ENCODE results near the gene WDR91.
"Not testable (repeated sequence)": the region's sequence is repeated elsewhere in the genome, so short reads cannot be mapped to it uniquely, and the experiment has no call there.

Gene WDR91

DNA sequence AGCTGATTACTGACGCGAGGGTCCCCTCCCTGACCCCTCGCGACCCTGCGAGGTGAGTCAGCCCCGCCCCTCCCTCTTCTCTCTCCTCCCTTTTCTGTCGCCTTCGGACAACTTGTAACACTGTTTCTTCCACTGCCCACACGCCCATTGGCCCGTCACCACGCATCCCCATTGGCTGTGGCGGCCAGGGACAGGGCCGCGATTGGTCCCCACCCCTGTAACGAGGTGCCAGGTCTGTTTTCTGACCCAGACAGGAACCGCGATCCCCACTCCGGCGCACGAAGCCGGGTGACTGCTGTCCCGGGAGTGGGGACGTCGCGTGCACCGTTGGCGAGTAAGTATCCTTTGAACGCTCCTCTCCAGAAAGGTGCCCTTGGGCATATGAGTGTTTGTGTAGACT is 22.2 kb upstream of the WDR91 start, which contains the start of gene STRA8:
STRA8 (plus strand) TSS at position 269 of the 400 bp plus-strand sequence. CDS start 6,687 bp downstream, outside the sequence.
- DNase-seq (ENCODE audit: low read depth), result no peak

DNA sequence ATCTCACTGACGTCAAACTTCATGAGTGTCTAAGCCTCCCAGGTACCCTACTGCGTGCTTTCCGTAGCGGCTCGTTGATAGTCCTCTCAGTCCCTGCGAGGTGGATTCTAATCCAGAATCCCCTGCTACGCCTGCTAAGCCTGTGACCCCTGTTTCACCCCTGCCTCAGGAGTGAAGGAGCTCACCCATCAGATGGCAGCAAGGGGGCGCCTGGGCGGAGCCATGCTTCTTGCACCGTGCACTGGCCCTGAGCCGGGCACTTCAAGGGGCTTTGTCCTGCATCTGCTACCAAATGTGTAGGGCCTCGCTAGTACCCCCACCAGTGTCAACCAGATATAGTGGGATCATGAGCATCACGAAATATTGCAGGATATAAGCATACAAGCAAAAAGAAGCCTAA is 21.4 kb upstream of the WDR91 start:
- no peak for DNase-seq (ENCODE audit: low read depth)

DNA sequence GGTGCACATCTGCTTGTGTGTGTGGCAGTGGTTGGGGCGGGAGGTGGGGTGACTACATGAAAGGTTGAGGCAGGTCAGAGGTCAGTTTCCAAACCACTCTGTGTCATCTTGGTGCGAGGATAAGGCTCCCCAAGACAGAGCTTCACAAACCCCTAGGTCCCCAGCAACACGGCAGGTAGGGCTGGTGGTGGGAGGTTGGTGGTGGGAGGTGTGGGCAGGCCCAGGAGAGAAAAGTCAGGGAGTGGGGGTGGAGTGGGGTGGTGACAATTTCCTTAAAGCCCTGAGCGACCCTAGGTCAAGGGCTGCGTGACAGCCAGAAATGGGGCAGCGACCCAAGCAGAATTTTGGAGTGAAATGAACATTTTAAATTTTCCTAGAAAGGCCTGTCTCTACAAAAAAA is 20.8 kb upstream of the WDR91 start:
- DNase-seq (ENCODE audit: low read depth), result no peak

DNA sequence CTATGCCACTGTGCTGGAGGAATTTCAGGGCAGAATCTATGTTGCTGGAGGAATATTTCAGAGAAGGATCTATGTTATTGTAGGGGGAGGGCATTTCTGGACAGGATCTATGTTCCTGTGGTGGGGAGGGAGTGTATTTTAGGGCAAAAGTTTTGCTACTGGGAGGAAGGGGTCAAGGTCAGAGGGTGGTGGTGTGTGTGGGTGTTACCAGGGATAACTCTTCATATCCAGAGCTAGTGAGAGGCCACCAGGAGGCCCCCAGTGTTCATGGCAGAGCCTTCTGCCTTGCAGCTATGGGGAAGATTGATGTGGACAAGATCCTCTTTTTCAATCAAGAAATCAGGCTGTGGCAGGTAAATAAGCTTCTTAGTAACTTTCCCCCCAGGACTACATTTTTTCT is 20.4 kb upstream of the WDR91 start:
- DNase-seq (ENCODE audit: low read depth), result no peak

DNA sequence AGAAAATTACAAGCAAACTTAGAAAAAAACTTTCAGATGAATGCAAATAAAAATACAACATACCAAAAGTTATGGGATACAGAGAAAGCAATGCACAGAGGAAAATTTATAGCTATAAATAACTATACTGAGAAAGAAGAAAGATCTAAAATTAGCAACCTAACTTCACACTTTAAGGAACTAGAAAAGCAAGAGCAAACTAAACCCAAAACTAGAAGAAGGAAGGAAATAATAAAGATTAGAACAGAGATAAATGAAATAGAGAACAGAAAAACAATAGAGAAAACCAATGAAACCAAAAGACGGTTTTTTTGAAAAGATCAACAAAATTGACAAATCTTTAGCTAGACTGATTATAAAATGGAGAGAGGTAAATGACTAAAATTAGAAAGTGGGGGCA is 12.7 kb upstream of the WDR91 start:
- DNase-seq (ENCODE audit: low read depth), result no peak

DNA sequence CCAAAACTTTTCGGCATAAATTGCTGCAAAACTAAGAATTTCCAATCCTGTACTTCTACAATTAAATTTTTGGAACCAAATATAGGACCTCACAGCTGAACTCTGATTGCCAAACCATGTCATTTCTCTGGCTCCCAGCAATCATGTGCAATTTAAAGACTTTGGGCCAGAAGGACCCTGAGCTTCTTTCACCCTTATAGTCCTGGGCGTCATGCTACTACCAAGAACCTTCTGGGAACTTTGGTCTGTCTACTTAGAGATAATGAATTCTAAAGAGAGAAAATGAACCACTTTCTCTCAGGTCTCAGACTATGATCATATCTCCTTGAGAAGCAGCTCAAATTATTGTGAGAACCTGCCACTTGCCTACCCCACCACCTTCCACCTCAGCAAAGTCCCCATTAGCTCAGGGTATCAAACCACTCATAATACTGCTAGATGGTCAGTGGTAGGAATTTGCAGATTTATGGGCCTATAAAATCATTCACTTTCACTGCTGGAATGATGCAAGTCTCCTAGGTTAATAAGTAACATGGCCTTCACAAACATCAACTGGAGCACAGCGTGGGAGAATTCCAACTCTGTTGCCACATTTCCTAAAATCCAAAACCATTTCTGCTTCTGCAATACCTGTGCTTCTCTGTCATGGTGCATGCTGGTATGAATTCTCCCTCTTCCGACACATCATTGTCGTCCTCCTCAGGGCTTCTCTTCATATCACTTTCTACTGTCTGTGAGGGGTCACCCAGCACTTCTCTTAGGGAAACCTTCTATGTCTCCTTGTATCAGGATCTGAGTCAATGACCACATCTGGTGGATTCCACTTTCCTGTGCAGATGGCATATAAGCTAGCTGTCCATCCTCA is 6.6 kb upstream of the WDR91 start:
- DNase-seq (ENCODE audit: low read depth), result no peak

DNA sequence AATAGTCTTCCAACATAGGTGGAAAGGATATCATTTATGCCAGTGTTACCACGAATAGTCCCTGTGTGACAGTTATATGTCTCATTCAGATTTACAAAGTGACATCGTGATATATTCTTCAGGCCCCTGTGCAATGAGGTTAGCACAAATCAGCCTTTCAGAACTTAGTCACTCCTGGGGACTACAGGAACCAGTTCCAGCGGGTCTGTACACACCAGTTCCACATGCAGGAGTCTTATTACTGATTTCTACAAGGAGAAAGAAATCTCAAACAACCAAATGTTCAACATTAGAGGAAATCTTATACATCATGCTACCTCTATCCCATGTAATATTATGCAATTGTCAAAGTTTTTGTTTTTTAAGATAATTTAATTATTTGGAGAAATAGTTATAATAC is 4.4 kb upstream of the WDR91 start:
- no peak for DNase-seq (ENCODE audit: low read depth)

DNA sequence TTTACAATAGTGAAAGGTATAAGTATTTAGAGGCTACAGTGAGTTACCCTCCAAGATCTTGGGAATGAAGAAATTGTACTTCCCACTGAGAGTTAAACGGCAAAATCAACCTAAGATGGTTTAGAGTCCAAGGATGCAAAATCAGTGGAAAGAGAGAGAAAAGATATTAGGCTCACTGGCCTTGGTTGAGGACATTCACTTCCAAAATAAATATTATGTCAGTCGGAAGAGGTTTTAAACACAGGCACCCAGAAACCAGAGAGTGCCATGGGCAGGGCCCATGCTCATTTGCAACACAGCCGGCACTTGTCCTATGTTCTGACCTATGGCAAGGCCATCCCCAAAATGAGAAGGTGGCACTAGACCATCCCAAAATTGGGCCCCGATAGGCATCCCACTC is 3.9 kb upstream of the WDR91 start:
- DNase-seq (ENCODE audit: low read depth), result no peak

DNA sequence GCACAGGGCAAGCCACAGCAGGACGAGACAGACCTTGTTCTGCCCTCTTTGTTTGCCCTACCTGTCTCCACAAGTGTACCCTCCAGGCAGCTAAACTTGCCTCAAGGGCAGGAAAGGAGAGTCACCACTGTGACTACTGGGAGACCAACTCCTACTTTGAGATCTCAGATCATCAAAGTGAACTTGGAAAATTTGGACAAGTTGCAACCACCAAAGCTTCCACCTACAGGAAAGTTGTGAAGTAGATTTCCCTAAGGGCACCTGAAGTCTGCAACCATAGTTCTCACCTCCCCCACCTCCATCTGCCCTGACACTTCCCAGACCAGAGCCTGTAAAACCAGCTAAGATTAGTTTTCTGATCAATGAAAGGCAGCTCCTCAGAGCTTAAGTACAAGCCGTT is 2.5 kb upstream of the WDR91 start:
- no peak for DNase-seq (ENCODE audit: low read depth)

DNA sequence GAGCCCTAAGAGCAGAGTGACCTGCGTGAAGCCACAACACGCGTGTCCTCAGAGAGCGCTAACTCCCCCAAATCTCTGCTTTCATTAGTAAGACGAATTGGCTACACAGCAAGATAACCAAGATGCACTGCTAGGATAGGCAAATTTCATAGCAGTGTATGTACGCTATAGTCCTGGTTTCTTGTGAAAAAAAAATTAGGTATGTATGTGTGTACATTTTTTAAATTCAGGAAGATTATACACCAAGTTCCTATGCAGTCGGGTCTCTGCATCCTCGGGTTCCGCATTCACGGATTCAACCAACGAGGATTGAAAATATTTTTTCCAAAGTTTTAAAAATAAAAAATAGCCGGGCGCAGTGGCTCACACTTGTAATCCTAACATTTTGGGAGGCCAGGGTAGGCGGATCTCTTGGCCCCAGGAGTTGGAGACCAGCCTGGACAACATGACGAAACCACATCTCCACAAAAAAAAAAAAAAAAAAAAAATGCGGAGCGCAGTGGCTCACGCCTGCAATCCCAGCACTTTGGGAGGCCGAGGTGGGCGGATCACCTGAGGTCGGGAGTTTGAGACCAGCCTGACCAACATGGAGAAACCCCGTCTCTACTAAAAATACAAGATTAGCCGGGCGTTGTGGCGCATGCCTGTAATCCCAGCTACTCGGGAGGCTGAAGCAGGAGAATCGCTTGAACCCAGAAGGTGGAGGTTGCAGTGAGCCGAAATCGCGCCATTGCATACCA is 790 bp upstream of the WDR91 start:
- DNase-seq (ENCODE audit: low read depth), result not testable (repeated sequence)

DNA sequence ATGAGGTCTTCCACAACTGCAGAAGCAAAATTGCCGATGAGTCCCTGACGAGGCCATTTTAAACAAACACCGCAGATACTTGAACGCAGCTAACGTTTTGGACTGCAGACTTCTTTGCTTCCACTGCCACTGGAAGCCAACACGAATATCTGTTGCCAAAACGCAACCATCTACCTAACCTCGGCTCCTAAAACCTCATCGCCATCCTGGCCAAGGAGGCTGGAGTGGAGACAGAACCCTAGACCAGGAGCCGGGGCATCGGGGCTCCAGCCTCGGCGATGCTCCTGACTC is 493 bp downstream of the WDR91 start:
- DNase-seq (ENCODE audit: low read depth), result no peak

DNA sequence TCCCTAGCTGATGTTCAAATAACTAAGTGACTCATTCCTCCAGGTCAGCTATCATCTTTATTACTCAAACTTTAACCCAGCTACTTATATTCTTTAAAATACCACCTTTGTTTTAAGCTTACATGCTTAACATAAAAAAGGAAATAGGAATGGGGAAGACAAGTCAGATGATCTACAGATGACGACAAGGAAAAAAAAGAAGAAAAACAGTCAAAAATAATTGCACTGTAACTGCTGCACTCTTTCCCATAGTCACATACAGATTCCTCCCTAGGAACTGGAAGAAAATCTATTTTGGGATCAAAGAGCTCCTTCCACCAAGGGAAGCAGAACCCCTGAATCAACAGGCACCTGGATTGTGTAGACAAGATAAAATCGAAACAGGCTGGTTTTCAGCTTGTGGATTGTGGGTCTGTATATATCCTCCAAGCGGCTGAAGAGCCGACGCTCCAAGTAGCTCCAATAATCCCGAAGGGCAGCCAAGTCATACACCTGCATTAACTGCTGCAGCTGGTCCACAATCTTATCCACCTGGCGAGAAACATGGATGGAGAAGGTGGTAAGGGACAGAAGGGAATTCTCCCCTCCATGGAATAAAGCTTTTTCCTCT is 2.0 kb downstream of the WDR91 start:
- DNase-seq (ENCODE audit: low read depth), result no peak

DNA sequence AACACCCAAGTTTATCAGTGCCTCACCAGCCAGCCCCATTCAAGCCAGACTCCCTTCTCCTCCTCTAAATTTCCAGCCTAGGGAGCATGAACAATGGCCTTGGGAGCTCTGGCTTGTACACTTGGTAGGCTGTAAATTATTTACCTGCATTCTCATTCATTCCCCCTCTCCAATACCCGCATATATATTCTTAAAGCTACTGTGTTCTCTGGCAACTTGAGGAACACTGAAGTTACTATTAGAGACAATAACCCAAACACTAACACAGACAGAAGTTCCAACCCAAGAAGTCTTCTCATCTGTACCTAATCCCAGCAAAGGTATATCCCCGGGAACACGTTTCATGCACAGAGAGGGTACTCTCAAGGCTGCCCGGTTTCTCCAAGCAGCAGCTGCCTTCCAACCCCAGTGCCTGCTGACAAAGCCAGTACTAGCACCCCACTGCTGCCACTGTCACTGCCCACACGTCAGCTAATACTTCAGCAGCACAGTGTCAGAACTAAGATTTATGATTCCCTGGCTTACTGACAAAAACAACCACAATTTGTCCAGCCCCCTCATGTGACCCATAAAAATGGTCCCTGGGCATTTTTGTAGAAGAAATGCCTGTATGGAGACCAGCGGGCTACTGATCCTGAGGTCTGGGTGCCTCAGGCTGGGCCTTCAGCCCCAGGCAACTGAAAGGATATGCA is 3.1 kb downstream of the WDR91 start:
- DNase-seq (ENCODE audit: low read depth), result no peak

DNA sequence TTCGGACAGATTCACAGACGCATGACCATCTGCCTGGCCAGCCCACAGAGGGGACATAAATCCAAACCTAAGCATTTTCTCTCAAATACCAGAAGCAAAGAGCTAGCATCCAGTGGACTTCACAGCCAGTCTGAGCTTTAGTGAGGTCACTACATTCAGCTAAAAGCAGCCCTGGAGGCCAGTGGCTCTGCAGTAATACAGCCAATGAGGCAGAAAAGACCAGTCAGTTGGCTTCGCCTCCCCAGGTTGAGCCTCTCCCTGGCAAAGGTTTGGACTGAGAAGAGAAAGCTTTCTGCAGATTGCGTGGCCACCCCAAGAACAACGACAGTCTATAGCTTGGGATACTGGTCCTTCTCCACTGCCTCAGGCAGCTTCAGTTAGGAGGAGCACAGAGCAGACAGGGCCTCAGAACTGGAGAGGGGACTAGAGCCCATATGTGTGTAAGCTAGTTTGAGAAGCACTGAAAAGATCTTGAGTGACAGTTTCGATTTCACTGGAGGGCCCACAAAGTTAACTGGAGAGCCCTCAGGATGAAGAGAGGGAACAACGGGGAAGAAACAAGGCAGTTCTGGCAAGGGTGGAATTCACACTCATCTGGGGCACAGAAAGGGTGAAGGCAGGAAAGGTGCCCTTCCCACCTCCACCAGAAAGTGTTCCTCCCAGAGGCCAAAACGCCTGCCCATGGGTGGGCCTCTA is 3.8 kb downstream of the WDR91 start:
- no peak for DNase-seq (ENCODE audit: low read depth)

DNA sequence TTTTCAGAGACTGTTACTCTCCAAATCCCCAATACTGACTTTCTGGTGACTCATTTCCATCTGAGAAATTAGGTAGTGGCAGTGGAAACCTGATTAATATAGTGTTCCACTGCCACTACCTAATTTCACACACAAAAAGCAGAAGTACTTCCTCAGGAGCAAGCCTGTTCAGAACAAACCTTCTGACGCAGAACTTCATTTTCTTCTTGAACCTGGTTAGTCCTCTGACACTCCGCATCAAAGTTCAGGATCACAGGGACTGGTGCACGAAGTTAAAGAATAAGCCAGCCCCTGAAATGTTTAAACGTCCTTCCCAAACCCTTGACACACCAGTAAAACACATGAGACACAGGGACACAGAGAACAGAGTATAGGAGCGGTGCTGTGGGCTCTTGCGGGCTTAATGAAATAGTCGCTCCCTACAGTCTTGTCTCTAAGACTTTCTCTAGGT is 4.4 kb downstream of the WDR91 start:
- DNase-seq (ENCODE audit: low read depth), result no peak

DNA sequence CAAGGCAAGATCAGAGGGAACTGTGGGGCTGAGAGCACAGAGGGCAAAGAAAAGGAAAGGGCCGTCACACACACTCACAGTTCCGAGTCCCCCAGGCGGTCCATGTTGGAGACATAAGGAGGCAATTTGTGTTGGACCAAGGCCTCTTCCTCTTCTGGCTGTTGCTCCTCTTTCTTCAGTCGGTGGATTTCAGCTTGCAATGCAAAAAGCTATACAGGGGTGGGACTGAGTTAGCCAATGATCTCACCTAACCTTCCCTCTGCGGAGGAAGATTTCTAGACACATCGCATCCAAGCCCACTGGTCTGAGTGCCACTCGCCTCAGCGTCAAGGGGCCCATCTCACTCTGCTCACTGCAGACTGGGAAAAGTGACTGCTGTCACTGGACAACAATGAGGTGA is 5.5 kb downstream of the WDR91 start:
- DNase-seq (ENCODE audit: low read depth), result no peak

DNA sequence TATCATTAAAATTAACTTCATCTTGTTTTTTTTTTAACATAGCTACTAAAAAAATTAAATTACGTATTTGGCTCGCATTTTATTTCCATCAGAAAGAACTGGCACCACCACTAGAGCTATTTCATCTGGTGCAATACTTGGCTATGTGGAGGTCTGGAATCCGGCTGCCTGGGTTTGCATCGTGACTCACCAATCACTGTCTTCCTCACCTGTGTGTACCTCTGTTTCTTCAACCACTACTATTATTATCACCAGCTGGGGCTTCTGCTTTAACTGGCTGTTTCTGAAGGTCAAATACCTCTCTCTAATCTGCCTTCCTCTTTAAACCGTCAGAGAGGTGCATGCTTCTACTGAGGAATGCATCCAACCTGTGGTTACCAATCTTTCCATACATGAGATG is 6.5 kb downstream of the WDR91 start:
- DNase-seq (ENCODE audit: low read depth), result no peak

DNA sequence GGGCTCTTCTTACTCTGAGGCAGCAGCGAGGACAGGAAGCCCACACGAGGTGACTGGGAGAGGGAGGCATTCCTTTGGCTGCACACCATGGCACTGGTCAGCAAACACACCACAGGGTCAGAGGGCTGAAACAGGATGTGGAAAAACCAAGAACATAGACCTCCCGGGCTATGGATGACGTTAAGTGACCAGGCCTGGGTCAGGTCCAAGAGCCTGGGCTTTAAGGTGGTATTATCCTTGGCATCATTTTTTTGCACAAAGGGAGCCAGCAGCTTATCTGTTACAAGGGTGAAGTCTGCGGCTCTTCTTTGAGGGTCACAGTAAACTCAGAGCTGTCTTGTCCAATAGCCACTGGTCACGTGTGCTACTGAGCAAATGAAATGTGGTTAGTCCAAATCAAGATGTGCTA is 7.0 kb downstream of the WDR91 start:
- DNase-seq (ENCODE audit: low read depth), result no peak

DNA sequence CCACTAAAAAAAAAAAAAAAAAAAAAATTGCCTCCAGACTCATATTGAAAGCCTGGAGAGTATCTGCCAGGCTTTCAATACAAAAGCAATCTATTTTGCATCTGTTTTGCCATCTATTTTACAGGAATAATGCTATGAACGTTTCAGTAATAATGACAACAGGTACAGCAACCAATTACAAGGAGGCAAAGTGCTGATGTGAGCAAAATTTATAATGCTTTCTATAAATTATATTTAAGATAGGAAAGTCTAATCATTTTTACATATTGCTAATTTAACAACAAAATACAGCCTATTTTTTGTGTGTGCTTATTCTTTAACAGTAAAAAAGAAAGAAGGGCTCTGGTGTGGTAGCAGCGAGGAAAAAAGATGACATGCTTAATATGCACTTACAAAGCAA is 10.0 kb downstream of the WDR91 start:
- no peak for DNase-seq (ENCODE audit: low read depth)

DNA sequence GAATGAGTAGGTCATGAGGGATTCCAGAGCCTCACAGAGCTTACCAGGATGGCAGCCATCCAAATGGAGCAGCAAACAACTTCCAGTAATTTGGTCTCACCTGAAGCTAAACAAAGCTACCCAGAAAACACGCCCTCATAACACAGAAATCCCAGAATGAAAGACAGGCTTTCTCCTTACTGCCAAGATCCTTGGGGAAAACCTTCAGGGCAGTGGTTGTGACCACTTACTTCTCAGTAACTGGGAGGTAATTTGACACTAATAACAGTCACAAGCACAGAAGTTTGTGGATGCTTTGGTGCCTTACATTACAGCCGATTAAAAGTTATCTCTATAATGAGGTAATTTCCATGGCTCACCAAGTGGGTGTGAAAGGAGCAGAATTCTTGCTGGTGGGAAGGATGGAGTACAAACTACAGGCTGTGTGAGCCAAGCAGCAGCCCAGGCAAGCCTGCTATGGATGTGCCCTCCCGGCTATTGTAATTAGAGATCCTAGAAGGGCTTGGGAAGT is 10.4 kb downstream of the WDR91 start:
- DNase-seq (ENCODE audit: low read depth), result no peak

DNA sequence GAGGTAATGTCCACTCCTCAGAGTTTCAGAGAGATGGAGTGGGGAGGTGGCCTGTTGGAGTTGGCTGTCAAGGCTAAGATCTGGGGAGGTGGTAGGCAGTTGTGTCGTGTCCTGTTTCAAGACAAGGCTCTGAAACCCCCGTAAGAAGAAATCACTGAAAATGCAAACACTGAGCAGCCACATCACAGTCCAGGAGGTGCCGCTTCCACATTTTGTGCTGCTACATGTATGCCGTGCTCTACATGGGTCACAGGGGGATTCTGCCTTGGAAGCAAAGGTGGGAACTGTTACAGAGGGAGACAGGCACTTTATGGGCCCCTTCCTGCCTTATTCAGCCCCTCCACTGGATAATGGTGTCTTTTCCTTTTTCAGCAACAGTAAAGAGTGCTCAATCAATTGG is 11.9 kb downstream of the WDR91 start:
- no peak for DNase-seq (ENCODE audit: low read depth)

Measured in activated gamma-delta T cell treated with anti-CD3 and anti-CD28 coated beads, Interleukin-2, amount 50 U/mL, for 16 hours (primary cell).